Measurements from ENCODE around the gene CAMTA1. TPM values are rescaled to one million over a fixed set of nuclear protein-coding genes. Genes with fewer than 3 reads are reported as not detected.

The CAMTA1 gene
- polyA plus RNA-seq, 1 donor from 2014 or later = 162 TPM

DNA sequence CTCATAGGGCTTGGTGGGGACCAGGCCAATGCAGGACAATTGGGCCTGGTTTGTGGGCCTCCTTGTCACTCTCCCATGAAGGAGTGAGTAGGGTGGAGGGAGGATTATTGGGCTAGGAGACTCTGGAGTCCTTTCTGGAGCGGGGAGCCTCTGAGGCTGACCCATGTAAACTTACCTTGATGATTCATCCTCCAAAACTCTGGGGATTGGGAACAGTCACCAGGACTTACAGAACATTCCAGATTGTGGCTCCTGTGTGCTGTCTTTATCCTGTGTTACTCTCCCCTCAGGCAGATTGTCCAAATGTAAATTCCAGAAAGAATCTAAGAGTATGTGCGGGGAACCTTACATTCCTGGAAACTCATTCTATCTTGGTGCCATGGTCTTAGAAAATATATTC, 197.6 kb downstream of the CAMTA1 start:
- Histone ChIP-seq H3F3A (ENCODE audit: insufficient read depth, low read length, poor library complexity, severe bottlenecking) (no peaks in the 10 kb centered on the region), H3K4me3 (ENCODE audit: low read length) (no peak overlapping the region), H2AFZ (ENCODE audit: low read depth, low read length) (no peak overlapping the region), H3K36me3 (ENCODE audit: insufficient read depth, low read length) (no peaks in the 10 kb centered on the region), H3K9me2 (ENCODE audit: insufficient read depth, low read length) (no peaks in the 10 kb centered on the region), H3K27me3 (ENCODE audit: insufficient read depth, low read depth, low read length) (no peaks in the 10 kb centered on the region), H3K27ac (ENCODE audit: low read length) (no peak overlapping the region), H3K9me3 (ENCODE audit: low read length) (no peaks in the 10 kb centered on the region), H3K9ac (ENCODE audit: low read length) (no peak overlapping the region), H3K79me2 (replicated peaks; ENCODE audit: insufficient read depth, low read length) (no peaks in the 10 kb centered on the region), H4K20me1 (ENCODE audit: insufficient read depth) (no peaks in the 10 kb centered on the region), H3K4me2 (ENCODE audit: low read length) (no peak overlapping the region)
- TF ChIP-seq RAD21 (conservative IDR thresholded peaks at IDR 0.05) (no peak), SMC3 (conservative IDR thresholded peaks at IDR 0.05; ENCODE audit: poor library complexity) (no peak), MXI1 (conservative IDR thresholded peaks at IDR 0.05; ENCODE audit: poor library complexity, severe bottlenecking) (no peak), EZH2 (IDR thresholded peaks at IDR 0.05; ENCODE audit: borderline replicate concordance, insufficient read depth, low read length, poor library complexity, severe bottlenecking) (no peak), TAF1 (IDR thresholded peaks at IDR 0.05; ENCODE audit: low read depth) (no peak), POLR2AphosphoS5 (IDR thresholded peaks at IDR 0.05) (no peak), EP300 (conservative IDR thresholded peaks at IDR 0.05; ENCODE audit: poor library complexity, severe bottlenecking) (no peak)
- TF ChIP-seq, protein P1, sequence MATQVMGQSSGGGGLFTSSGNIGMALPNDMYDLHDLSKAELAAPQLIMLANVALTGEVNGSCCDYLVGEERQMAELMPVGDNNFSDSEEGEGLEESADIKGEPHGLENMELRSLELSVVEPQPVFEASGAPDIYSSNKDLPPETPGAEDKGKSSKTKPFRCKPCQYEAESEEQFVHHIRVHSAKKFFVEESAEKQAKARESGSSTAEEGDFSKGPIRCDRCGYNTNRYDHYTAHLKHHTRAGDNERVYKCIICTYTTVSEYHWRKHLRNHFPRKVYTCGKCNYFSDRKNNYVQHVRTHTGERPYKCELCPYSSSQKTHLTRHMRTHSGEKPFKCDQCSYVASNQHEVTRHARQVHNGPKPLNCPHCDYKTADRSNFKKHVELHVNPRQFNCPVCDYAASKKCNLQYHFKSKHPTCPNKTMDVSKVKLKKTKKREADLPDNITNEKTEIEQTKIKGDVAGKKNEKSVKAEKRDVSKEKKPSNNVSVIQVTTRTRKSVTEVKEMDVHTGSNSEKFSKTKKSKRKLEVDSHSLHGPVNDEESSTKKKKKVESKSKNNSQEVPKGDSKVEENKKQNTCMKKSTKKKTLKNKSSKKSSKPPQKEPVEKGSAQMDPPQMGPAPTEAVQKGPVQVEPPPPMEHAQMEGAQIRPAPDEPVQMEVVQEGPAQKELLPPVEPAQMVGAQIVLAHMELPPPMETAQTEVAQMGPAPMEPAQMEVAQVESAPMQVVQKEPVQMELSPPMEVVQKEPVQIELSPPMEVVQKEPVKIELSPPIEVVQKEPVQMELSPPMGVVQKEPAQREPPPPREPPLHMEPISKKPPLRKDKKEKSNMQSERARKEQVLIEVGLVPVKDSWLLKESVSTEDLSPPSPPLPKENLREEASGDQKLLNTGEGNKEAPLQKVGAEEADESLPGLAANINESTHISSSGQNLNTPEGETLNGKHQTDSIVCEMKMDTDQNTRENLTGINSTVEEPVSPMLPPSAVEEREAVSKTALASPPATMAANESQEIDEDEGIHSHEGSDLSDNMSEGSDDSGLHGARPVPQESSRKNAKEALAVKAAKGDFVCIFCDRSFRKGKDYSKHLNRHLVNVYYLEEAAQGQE (IDR thresholded peaks at IDR 0.05; ENCODE audit: borderline replicate concordance) = no peak
- TF ChIP-seq, protein P2, sequence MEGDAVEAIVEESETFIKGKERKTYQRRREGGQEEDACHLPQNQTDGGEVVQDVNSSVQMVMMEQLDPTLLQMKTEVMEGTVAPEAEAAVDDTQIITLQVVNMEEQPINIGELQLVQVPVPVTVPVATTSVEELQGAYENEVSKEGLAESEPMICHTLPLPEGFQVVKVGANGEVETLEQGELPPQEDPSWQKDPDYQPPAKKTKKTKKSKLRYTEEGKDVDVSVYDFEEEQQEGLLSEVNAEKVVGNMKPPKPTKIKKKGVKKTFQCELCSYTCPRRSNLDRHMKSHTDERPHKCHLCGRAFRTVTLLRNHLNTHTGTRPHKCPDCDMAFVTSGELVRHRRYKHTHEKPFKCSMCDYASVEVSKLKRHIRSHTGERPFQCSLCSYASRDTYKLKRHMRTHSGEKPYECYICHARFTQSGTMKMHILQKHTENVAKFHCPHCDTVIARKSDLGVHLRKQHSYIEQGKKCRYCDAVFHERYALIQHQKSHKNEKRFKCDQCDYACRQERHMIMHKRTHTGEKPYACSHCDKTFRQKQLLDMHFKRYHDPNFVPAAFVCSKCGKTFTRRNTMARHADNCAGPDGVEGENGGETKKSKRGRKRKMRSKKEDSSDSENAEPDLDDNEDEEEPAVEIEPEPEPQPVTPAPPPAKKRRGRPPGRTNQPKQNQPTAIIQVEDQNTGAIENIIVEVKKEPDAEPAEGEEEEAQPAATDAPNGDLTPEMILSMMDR (IDR thresholded peaks at IDR 0.05; ENCODE audit: poor library complexity, severe bottlenecking) = no peak

DNA sequence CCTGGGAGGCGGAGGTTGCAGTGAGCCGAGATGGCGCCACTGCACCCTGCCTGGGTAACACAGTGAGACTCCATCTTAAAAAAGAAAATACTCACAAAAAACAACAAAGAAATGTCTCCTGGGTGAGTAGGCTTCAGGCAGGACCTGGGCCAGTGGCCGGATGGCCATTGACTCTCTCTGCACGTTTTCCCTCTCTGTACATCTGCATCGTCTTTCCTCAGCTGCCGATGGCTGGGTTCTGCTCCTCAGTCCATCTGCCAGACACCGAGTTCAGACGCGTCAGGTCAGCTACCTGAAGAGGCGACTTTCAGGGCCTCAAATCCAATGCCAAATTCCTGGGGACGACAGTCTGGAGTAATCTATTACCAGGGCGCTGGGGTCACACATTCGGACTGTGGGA, 199.3 kb downstream of the CAMTA1 start:
- Histone ChIP-seq H4K20me1 (ENCODE audit: insufficient read depth) (no peaks in the 10 kb centered on the region), H3K9me2 (ENCODE audit: insufficient read depth, low read length) (no peaks in the 10 kb centered on the region), H3F3A (ENCODE audit: insufficient read depth, low read length, poor library complexity, severe bottlenecking) (no peaks in the 10 kb centered on the region), H3K79me2 (replicated peaks; ENCODE audit: insufficient read depth, low read length) (no peaks in the 10 kb centered on the region), H3K4me2 (ENCODE audit: low read length) (no peak overlapping the region), H3K36me3 (ENCODE audit: insufficient read depth, low read length) (no peaks in the 10 kb centered on the region), H3K27ac (ENCODE audit: low read length) (no peak overlapping the region), H2AFZ (ENCODE audit: low read depth, low read length) (no peak overlapping the region), H3K9me3 (ENCODE audit: low read length) (no peaks in the 10 kb centered on the region), H3K4me3 (ENCODE audit: low read length) (no peak overlapping the region), H3K27me3 (ENCODE audit: insufficient read depth, low read depth, low read length) (no peaks in the 10 kb centered on the region), H3K9ac (ENCODE audit: low read length) (no peak overlapping the region)
- TF ChIP-seq EZH2 (IDR thresholded peaks at IDR 0.05; ENCODE audit: borderline replicate concordance, insufficient read depth, low read length, poor library complexity, severe bottlenecking) (no peak), POLR2AphosphoS5 (IDR thresholded peaks at IDR 0.05) (no peak), RAD21 (conservative IDR thresholded peaks at IDR 0.05) (no peak), EP300 (conservative IDR thresholded peaks at IDR 0.05; ENCODE audit: poor library complexity, severe bottlenecking) (no peak), MXI1 (conservative IDR thresholded peaks at IDR 0.05; ENCODE audit: poor library complexity, severe bottlenecking) (no peak)

Data from neural cell (in vitro differentiated cells).